GM04504 (cell line): ENCODE measurements around the gene DNLZ.

ENCODE experiments used
- DNase-seq: peaks from one replicate; pipeline ENCODE4 v3.0.0-alpha.2; 2012; ENCODE audit warnings: low read depth

DNLZ gene

DNA sequence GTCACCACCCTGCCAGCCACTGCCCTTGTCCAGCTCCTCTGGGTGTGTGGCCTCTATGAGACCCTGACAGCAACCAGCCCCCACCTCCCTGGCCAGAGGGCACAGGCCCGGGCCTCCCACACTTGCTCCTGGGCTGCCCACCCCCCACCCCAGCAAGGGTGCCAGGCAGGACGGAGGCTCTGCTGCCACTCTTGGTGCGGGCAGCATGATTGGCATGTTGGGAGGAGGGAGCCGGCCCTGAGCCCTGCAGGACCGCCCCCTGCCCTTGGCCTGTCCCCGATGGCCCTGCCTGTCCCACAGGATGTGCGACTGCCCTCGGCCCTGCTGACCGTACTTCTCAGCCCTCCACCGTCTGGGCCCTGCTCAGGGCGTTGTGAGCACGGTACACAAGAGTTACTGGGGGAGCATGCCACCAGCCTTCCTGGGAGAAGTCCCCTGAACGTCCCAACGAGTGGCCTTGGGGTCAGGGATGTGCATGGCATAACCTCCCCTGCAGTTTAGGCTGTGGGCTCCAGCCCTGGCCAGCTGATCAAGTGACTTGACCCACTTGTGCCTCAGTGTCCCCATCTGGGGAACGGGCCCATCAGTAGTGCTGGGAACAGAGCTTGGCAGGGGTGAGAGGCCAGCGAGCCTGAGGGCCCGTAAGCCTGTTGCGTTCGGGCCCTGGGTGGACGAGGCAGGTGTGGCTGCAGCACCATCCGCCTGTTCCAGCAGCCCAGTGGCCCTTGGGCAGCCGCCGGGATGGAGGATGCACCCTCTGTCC, 20.2 kb downstream of the DNLZ start:
- DNase-seq, result no peak

DNA sequence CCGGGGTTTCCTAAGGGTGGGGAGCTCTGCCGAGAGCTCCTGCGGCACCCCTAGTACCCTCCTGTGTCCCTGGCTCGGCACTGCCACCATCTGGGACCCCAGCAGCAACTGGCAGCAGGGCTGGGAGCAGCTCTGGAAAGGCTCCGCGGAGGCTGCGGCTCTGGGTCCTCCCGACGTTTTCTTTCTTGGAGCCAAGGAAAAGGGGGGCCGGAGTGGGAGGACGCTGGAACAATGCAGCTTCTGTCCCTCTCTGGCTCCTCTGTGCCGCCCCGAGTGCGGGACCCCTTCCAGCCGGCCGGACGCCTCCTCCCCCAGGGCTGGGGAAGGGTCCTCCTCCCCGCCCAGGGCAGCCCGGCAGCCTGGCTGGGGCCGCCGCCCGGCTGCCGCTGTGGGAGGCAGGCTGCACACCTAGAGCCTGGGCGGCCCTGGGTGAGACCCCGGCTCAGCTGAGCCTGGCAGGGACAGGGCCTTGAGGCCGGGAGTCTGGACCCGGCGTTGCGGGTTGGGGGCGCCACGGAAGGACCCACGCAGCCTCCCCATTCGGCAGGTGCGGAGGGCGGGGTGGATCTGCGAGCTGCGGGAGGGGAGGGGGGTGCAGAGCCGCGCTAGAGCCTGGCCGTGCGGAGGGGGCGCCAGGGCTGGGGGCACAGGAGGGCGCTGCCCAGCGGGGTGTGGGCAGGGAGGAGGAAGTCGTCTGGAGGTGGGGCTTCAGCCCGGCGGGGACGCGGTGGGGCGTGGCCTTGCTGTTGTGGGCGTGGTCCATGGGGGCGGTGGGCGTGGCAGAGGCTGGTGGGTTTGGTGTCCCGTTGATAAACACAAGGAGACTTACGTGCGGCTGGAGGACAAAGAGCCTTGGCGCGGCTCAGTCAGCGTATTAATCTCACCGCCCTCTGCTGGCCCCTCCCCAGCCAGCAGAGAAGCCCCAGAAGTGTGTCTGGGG, 21.1 kb downstream of the DNLZ start:
- no peak for DNase-seq

DNA sequence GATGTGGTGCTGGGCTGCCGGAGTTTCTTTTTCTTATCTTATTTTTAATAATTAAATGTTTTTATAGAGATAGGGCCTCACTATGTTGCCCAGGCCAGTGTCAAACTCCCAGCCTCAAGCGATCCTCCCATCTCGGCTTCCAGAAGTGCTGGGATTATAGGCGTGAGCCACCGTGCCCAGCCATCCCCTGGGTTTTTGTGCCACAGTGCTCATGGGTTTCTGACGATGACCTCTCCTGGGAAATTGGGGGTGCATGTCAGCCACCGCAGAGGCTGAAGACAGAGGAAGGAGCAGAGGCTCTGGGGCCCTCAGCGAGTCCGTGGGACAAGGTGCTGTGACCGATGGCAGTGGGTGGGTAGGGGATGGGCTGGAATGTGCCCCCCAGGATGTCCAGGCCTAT, 21.8 kb downstream of the DNLZ start:
- no peak for DNase-seq

DNA sequence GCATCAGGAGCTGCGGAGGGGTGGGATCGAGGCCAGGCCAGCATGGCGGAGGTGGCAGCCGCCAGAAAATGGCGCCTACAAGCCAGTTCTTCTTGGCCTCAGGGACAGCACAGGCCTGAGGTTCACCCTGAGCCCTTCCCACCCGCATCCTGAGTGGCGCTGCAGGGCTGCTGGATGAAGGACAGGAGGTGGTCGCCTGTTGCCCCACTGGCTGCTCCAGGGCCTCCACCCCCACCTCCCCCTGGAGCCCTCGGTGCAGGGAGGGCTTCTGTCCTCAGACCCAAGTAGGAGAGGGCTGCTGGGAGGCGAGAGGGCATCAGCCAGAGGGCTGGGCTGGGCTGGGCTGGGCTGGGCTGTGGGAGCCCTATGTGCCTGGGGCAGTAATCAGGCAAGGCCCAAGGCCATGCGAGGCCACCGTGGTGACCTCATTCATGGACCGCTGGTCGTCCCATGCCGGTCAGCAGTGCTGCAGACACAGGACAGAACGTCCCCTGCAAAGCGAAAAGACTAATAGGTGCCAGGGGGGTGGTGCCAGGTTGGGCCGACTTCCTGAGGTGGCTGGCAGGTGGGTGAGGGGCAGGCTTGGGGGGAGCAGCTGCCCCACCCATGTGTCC, 22.4 kb downstream of the DNLZ start:
- no peak for DNase-seq

DNA sequence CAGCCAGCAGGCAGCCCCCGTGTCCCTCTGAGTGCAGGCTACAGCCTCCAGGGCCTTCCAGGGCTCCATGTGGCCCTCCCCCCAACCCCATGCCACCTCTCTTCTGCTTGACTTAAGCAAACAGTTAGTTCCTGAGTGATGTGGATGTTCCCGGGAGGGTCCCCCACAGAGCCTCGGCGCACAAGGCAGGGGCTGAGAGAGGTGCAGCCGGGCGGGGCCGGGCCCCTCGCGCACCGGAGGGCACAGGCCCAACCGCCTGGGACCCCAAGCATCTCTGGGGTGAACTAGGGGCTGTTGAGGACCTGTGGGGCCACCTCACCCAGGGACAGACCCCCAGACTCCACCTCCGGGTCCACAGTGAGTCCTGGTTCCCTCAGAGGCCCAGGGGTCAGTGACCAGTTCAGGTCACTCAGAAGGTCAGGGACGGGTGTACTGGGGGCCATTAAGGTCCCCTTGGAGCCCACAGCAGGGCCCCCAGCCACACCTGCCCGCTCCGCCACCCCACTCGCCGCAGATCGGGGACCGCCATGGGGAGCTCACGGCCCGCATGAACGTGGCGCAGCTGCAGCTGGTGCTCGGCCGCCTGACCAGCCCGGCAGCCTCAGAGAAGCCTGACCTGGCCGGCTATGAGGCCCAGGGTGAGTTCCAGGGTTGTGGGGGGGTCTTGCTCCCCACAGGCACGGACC, 23.0 kb downstream of the DNLZ start:
- DNase-seq, result no peak

DNA sequence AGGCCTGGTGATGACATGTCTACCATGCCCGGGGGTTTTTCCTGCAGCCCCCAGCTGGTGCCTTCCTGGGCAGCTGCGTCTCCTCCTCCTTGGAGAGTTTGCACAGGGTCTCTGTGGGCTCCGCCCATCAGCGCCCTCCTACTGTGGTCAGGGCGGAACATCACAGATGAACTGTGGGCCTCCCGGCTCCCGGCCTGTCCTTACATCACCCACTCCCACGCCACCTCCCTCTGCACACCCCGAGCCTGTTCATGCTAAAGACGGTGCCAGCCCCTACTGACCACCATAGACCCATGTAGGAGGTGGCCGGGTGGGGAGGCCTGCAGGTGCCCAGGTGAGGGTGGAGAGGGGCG, 23.6 kb downstream of the DNLZ start:
- DNase-seq, result no peak

DNA sequence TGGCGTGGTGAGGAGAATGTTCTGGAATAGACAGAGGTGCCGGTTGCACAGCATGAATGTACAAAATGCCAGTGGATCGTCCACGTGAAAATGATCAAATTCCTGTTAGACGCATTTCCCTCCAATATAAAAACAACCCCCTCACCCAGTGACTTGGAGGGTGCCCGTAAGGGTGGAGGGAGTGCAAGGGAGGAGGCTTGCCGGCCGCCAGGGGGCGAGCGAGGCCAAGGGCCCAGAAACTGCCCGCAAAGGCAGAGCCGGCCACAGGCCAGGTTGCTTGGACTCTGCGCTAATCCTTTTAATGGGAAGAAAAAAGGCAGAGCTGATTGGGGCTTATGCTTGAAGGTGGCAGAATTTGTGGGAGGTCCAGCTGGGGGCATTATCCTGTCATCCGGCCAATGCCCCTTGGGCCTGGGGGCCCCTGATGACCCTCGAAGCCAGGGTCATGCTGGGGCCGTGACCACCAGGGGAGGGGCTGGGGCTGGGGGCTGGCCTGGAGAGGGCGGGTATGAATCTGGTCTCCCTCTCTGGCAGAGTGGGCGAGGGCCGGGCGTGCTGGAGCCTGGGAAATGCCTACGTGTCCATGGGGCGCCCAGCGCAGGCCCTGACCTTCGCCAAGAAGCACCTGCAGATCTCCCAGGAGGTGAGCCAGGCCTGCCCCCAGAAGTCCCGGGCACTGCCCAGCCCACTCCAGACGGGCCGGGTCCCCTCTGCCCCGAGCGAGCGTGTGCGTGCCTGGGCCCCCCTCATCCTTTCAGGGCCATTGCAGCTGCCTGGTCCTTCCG, 24.2 kb downstream of the DNLZ start:
- DNase-seq, result no peak

DNA sequence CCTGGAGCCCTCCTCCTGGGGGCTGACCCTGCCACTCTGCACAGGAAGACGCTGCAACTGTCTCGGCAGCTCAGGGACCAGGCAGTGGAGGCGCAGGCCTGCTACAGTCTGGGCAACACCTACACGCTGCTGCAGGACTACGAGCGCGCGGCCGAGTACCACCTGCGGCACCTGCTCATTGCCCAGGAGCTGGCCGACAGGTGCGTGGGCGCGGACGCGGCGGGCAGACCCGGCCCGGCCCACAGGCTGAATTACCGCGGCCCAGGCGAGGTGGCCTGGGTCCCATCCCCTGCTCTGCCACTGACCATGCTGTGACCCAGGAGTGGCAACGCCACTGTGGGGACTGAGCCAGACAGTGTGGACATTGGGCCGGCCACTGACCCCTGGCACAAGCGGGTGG, 25.0 kb downstream of the DNLZ start:
- no peak for DNase-seq

DNA sequence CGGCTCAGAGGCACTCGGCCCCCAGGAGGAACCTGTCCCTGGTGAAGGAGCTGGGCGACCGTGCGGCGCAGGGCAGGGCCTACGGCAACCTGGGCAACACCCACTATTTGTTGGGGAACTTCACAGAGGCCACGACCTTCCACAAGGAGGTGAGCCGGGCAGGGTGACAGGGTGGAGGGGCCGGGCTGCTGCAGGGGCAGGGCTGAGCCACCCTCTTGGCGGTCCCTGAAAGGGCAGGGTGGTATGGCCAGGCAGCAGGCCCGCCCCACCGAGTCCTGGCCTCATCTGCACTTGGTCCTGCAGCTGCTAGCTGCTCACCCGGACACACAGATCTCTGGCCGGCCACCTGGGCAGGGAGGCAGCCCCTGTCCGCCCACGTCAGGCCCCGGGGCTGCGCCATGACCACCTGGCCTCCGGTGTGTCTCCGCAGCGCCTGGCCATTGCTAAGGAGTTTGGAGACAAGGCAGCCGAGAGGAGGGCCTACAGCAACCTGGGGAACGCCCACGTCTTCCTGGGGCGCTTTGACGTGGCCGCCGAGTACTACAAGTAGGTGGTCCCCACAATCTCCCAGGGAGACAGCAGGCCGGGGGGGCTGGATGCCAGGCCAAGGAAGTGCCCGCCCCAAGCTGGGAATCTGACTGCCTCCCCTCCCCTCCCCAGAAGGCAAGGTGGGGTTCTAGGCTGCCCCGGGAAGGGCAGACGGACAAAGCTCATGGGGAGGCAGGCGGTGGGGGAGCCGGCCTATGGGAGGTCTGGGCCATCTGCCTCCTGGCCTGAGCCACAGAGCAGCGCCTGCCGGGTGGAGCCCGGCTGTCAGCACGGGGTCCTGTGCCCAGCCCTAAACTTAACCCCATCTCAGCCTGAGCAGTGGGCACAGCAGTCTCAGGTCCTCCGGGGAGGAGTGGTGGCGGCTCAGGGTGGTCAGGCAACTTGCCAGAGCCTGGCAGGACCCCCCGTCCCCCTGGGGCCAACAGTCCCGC, 25.8 kb downstream of the DNLZ start:
- DNase-seq, result no peak

DNA sequence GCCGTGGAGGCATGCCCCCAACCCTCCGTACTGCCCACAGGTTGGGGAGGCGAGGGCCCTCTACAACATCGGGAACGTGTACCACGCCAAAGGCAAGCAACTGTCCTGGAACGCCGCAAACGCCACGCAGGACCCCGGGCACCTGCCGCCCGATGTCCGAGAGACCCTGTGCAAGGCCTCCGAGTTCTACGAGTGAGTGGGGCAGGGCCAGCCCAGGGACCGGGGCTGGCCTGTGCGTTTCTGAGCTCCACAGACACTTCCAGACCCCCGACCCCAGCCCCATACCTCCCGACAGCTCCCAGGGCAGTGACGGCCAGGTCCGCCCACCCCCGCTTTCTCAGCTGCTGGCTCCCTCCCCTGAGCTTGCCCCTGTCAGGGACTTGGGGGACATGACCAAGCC, 26.7 kb downstream of the DNLZ start:
- DNase-seq, result no peak

DNA sequence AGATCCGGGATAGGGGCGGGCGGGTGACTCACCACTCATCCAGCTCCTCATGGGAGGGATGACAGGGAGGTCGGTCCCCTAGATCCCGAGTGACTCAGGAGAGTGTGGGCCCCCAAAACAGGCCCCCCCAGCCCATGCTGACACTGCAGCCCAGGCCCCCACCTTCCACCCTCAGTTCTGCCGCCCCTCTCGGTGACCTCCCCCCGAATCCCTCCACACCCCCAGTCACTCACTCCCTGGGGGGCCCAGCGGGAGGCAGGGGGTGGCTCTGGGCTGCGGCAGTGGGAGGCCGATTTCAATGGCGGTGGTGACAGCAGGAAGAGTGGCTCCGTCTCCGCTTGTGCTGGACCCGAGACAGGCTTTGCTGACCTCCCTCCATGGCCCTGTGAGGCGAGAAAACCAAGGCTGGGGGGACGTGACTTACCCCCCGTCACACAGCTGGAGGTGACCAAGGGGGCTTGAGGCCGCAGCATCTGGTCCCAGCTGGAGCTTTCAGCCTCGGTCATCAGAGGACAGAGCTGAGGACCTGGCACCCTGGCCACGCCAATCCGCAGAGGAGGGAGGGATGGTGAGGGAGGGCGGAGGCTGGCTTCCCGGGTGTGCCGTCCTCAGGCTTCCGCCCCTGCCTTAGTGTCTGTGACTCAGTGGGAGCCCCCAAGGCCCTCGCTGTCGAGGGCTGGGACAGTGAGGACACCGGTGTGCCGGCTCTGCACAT, 27.2 kb downstream of the DNLZ start:
- no peak for DNase-seq

DNA sequence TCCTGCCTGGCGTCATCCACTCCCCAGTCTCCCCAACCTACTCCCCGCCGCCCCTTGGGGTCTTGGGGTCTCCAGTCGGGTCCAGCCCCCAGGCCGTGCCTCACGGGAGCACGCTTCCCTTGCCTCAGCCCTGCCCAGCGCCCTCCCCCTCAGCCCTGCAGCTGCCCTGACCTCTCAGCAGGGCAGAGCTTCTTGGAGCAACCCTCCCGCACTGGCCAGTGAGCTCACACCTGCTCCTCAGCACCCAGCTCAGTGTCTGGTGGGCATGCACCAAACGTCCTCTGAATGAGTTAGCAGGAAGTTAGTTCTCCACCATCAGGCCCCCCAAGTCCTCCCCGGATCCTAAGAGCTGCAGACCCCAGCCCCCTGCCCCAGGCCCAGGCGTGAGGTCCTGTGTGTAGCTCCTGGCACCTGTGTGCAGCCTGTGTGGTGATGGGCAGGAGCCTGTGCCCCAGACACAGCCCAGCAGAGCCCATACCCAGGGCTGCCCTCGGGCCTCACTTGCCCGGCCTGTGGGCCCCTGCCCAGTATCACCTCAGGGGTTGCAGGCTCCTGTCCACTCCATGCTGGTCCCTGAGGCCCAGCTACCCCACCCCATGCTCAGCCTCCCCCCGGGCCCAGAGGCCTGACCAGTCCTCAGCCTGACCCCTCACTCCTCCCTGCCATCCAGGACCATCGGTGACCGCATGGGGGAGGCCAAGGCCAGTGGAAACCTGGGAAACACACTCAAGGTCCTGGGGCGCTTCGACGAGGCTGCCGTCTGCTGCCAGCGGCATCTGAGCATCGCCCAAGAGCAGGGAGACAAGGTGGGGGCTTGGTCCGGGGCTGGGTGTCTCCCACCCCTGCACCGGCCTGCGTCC, 28.0 kb downstream of the DNLZ start:
- no peak for DNase-seq

DNA sequence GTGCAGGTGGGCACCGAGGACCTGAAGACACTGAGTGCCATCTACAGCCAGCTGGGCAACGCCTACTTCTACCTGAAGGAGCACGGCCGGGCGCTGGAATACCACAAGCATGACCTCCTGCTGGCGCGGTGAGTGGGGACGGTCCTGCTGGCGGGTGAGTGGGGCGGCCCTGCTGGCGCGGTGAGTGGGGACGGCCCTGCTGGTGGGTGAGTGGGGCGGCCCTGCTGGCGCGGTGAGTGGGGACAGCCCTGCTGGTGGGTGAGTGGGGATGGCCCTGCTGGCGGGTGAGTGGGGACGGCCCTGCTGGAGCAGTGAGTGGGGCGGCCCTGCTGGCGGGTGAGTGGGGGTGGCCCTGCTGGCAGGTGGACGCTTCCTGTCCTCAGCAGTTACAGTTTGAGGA, 29.0 kb downstream of the DNLZ start:
- DNase-seq, result no peak

DNA sequence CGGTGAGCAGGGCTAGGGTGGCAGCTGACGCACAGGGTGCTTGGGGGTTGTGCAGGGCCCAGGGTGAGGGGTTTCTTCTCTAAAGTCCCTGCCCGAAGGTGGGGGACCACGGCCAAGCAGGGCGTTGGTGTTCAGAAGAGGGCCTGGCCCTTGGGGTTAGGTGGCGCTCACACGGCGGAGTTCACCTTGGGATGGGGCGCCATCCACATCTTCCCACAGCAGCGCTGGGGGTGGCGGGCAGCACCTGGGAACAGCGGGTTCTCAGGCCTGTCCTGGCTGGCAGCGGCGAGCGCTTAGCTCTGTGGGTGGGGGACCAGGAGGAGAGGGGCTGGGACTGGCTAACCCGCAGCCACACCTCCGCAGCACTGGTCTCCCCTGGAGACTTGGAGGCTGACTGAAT, 30.1 kb downstream of the DNLZ start:
- no peak for DNase-seq

DNA sequence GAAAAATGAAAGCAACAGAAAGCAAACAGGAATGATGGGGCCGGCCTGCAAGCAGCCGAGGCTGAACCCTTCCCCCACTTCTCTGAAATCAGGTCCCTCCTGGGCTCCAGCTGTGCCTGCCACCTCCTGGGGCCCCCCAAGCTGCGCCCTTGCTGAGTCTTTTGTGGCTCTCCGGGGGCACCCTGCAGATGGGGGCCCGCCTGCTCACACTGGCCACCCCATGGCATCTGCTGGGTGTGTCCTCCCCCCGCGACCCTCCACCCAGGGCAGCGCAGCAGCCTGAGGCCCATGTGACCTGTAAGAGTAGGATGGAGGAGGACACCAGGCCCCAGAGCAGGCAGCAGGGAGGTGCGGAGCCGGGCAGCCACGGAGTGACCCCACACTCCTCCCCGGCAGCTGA, 30.5 kb downstream of the DNLZ start:
- DNase-seq, result no peak

DNA sequence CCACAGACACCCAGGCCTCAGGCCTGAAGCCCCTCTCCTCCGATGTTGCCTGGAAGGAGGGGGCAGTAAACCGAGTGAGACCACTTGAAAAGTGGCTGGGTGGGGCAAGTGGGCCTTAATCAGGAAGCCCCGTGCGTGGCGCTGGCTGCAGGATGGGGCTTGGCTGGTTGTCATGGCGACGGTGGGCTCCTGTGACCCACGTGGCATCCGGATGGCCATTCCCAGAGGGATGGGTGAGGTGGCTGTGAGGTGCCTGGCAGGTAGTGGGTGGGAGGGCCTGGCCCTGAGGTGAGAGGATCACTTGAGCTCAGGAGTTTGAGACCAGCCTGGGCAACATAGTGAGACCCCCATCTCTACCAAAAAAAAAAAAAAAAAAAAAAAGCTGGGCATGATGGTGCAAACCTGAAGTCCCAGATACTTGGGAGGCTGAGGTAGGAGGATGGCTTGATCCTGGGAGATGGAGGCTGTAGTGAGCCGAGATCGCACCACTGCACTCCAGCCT, 31.0 kb downstream of the DNLZ start:
- DNase-seq, result no peak

DNA sequence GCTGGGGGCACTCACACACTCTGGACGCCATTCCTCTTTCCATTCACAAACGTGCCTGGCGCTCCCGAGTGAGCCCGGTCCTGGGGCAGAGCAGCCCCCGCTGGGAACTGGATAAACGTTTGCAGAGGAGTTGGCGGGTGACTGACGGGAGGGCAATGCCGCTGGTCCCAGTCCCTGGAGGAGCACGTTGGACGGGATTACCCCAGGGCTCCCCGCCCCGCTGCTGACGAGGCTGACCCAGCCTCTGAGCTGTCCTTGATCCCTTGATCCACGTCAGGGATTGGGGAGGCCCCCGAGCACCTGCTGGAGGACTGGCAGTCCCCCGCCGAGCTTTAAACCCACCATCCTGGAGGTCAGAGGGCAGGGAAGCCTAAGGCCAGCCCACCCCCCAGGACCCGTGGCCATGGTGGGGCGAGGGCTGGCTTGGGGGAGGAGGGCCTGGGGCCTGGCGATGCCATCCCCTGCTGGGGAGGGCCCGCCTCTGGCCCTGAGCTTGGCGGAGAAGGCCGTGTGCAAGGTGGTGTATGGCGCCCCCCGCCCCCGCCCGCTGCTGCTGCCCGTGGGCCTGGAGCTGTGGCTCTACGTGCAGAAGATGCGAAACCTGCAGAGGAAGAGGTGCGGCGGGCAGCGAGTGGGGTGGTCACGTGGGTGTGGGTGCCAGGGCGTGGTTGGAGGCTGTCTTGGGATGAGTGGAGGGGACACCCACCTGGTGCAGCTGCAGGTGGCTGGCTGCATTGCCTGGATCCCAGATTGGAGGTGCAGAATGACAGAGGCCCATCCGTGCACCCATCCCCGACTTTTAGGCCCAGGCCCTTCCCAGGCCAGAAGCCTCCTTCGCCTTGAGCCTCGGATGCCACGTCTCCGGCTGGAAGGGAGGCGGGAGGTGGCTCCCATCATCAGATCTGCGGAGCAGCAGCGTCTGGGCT, 31.7 kb downstream of the DNLZ start:
- no peak for DNase-seq
